ENCODE data around the gene ARF6.

- TF ChIP-seq ZNF274 (IDR thresholded peaks at IDR 0.05; ENCODE audit: low read depth, low read length) (no peak), YY1 (IDR thresholded peaks at IDR 0.05; ENCODE audit: insufficient read depth, insufficient read length) (no peak), SUZ12 (IDR thresholded peaks at IDR 0.05; ENCODE audit: extremely low read depth, insufficient read depth, insufficient read length) (no peak)
Observed at GRCh38 chr14:49888293-49888692, 4.6 kb upstream of the ARF6 start.

Data from NT2/D1 (cell line).